K562 treated with DMSO at 1 percent for 4 hours (cell line): ENCODE data around the gene SUSD4. TPM values are rescaled to one million over a fixed set of nuclear protein-coding genes. Genes with fewer than 3 reads are reported as not detected.

Source experiments
- total RNA-seq: library from RNA; unstranded; fragments of 300-600 nt; gene quantifications from 2 replicates; pipeline ENCODE4 v1.2.3, GENCODE V29; 2022; ENCODE audit not compliant: insufficient read depth

Gene SUSD4, protein sequence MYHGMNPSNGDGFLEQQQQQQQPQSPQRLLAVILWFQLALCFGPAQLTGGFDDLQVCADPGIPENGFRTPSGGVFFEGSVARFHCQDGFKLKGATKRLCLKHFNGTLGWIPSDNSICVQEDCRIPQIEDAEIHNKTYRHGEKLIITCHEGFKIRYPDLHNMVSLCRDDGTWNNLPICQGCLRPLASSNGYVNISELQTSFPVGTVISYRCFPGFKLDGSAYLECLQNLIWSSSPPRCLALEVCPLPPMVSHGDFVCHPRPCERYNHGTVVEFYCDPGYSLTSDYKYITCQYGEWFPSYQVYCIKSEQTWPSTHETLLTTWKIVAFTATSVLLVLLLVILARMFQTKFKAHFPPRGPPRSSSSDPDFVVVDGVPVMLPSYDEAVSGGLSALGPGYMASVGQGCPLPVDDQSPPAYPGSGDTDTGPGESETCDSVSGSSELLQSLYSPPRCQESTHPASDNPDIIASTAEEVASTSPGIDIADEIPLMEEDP
- not detected in 2 replicates for total RNA-seq

DNA sequence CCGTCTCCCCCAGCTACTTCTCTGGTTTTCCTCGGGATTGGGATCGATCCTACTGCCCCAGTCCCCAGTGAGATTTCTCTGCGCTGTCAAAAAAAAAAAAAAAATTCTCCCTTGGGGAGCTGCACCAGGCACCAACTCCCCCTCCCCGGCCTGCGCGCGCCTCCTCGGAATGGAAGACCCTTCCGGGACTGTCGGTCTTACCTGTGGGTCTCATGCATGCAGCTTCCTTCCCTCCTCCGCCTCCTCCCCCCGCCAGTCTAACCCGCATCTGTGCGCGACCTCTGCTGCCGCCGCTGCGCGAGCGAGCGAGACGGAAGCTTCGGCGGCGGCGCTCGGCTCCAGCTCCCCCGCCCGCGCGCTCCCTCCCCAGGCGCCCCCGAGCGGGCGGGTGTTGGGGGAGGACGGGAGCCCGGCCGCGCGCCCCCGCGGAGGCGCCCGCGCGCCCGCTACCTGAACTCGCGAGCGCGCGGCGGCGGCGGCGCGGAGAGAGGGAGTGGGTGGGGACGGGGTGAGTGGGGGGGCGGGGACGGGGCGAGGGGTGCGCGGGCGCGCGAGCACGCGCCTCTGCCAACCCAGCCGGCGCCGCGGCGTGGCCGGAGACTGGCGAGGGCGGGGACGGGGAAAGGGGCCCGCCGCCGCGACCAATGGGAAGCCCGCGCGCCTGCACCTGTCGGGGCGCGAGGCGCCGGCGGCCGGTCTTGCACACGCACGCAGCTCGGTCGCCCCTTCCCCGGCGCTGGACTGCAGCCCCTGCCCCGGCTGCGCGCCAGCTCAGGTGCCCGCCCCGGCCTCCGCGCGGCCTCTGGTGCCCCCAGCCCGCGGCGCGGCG is at the start of gene SUSD4:
Gene SUSD4 (minus strand): TSS at position 321 of the 829 bp plus-strand sequence. CDS start 751 bp downstream, outside the sequence.

DNA sequence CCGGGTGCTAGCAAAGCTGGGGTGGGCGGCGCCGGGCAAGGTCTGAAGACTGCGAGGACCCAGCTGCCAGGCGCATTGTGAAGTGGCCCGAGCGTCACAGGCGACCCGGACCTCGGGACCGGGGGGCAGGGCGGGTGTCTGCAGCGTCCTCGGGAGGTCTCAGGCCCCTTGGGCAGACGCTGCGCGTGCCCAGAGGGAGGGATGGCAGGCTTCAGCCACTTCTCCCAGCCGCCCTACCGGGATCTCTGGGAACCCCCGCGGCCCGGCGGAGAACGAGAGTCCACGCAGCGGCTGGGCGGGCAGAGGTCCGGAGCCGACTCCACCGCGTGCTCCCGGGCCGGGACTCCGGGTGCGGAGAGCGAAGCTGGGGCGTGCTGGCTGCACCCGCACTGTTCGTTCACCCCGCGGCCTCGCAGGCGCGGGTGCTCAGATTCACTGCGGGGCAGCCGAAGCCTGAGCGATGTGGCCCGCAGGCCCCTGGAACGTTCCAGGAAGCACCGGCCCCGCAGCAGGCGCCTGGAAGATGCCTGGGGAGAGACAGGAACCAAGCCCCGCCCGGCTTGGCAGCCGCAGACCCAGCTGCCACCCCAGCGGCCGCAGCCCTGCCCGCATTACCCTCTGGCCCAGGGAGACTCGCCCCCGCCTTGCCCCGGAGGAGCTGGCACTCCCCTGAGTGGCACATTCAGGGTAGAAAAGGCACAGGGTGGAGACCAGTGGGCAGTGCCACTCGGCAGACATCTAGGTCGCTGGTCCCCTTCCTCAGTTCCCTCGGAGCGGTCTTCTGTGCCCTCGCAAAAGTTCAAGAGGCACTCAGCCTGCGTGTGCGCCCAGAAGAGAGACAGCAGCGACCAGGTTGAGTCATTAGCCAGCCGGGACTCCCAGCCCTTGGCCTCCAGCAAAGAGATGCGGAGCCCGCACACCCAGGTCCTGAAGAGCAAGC is 29.6 kb upstream of the SUSD4 start, which contains the start of gene CCDC185:
Gene CCDC185 (plus strand): TSS at position 141 of the 940 bp plus-strand sequence. CDS start 61 bp downstream, at position 202.

Other genes starting within 250 kb of the SUSD4 start
- 0.44 TPM in 1 of 2 replicates, not detected in the other for gene TLR5, start 220.9 kb downstream of the SUSD4 start, total RNA-seq
- not detected in 2 replicates for gene CCDC185, start 29.2 kb upstream of the SUSD4 start, total RNA-seq